Astrocyte of the cerebellum (primary cell): ENCODE measurements around the gene NTPCR.
"Not testable (repeated sequence)": the region's sequence is repeated elsewhere in the genome, so short reads cannot be mapped to it uniquely, and the experiment has no call there.

Experiments used
- DNase-seq: peaks from one replicate; pipeline ENCODE4 v3.0.0-alpha.2; 2011; ENCODE audit warnings: low read depth
- H3K4me3 ChIP-seq: 2 replicates; pipeline ENCODE4 v1.5.1; 2011; ENCODE audit warnings: mild to moderate bottlenecking, low read depth, low read length, moderate library complexity
- CTCF ChIP-seq: IDR thresholded peaks from 2 replicates; pipeline ENCODE4 v1.5.1; 2012; ENCODE audit warnings: low read length, low read depth, moderate library complexity, mild to moderate bottlenecking; ENCODE audit errors: missing control alignments
- in situ Hi-C: cut with HindIII; loops from 2 replicates; pipeline ENCODE4 v1.10.0; 2017; ENCODE audit warnings: low sequenced_read_pairs

NTPCR gene

GRCh38 chr1:232905331-232906034, 44.9 kb upstream of the NTPCR start:
- no peak for TF ChIP-seq CTCF
- H3K4me3 ChIP-seq = no peak overlapping the region
- in situ Hi-C loops = no loop called here
- DNase-seq = no peak

GRCh38 chr1:232906441-232906840, 44.0 kb upstream of the NTPCR start:
- in situ Hi-C loops = no loop called here
- no peak overlapping the region for H3K4me3 ChIP-seq
- no peak for TF ChIP-seq CTCF
- no peak for DNase-seq

- TF ChIP-seq CTCF = no peak
- in situ Hi-C loops = no loop called here
- no peak for DNase-seq
- H3K4me3 ChIP-seq = no peak overlapping the region
These were observed 41.6 kb upstream of the NTPCR start for GRCh38 chr1:232908831-232909230.

- in situ Hi-C loops = no loop called here
These were observed 40.7 kb upstream of the NTPCR start for GRCh38 chr1:232909752-232910151.

GRCh38 chr1:232911027-232911599, 39.3 kb upstream of the NTPCR start:
- no peak overlapping the region for H3K4me3 ChIP-seq
- no peak for TF ChIP-seq CTCF
- no peak for DNase-seq
- in situ Hi-C loops = no loop called here

More at GRCh38 chr1:232909752-232910151, 40.7 kb upstream of the NTPCR start:
- DNase-seq = no peak
- H3K4me3 ChIP-seq = no peak overlapping the region
- TF ChIP-seq CTCF = no peak

GRCh38 chr1:232912845-232913580, 37.4 kb upstream of the NTPCR start:
- no peak for TF ChIP-seq CTCF
- H3K4me3 ChIP-seq = no peak overlapping the region
- no peak for DNase-seq
- in situ Hi-C loops = no loop called here

GRCh38 chr1:232914271-232914670, 36.1 kb upstream of the NTPCR start:
- H3K4me3 ChIP-seq, DNase-seq, in situ Hi-C loops: not testable (repeated sequence)
